Measurements from ENCODE around the gene FRAT1.

- TF ChIP-seq JUND (IDR thresholded peaks at IDR 0.05): no peak
- TF ChIP-seq TEAD4 (IDR thresholded peaks at IDR 0.05; ENCODE audit: borderline replicate concordance, insufficient read depth): no peak
- TF ChIP-seq USF2 (IDR thresholded peaks at IDR 0.05; ENCODE audit: borderline replicate concordance, low read depth, low read length): no peak
- TF ChIP-seq EP300 (IDR thresholded peaks at IDR 0.05; ENCODE audit: borderline replicate concordance in 1 of 2, low read depth in 1 of 2, low read length in 1 of 2): no peak
- no peak for TF ChIP-seq MEF2A (IDR thresholded peaks at IDR 0.05; ENCODE audit: borderline replicate concordance, low read depth)
- no peak for TF ChIP-seq FOXJ3 (CRISPR knock-in tag; IDR thresholded peaks at IDR 0.05)
- no peak for TF ChIP-seq CTCF (IDR thresholded peaks at IDR 0.05)
- no peak for TF ChIP-seq POLR2AphosphoS5 (IDR thresholded peaks at IDR 0.05; ENCODE audit: low read depth, low read length)
- no peak for TF ChIP-seq USF1 (IDR thresholded peaks at IDR 0.05; ENCODE audit: borderline replicate concordance, low read depth)
- TF ChIP-seq RAD21 (IDR thresholded peaks at IDR 0.05; ENCODE audit: low read length): no peak
- no peak for TF ChIP-seq MAX (IDR thresholded peaks at IDR 0.05; ENCODE audit: low read depth)
- TF ChIP-seq FOSL2 (IDR thresholded peaks at IDR 0.05; ENCODE audit: borderline replicate concordance, low read depth): no peak
- TF ChIP-seq NFIC (IDR thresholded peaks at IDR 0.05; ENCODE audit: borderline replicate concordance): no peak
- TF ChIP-seq REST (IDR thresholded peaks at IDR 0.05; ENCODE audit: low read depth, low read length): no peak
Observed at GRCh38 chr10:97358349-97358748, 39.3 kb downstream of the FRAT1 start.

Data from SK-N-SH (cell line).